Small intestine (tissue), 7 donors: ENCODE results near the gene PPM1G. TPM values are rescaled to one million over a fixed set of nuclear protein-coding genes. Genes with fewer than 3 reads are reported as not detected.

Experiments
- DNase-seq, 2 donors: peaks; one replicate each; pipeline versions ENCODE4 v3.0.0 to v3.0.0-alpha.2; 2013
- FAIRE-seq: peaks from 2 replicates; lab custom pipeline; 2012; peaks lifted over from hg19 to GRCh38; lab: Jason Lieb, UNC
- H3K27ac ChIP-seq, 3 donors: one replicate each; pipeline ENCODE4 v1.5.1; 2013; ENCODE audit warnings: low read length in 2 of 3, mild to moderate bottlenecking in 2 of 3, control low read depth in 1 of 3, inconsistent platforms in 1 of 3, low read depth in 1 of 3, moderate library complexity in 1 of 3
- H3K27me3 ChIP-seq, 3 donors: one replicate each; pipeline ENCODE4 v1.6.1; 2013; ENCODE audit warnings: low read length in 3 of 3, inconsistent platforms in 1 of 3; ENCODE audit not compliant: control insufficient read depth in 3 of 3, insufficient read depth in 3 of 3
- H3K36me3 ChIP-seq, 3 donors: one replicate each; pipeline ENCODE4 v1.6.1; 2013; ENCODE audit warnings: low read length in 3 of 3, inconsistent platforms in 1 of 3, low read depth in 1 of 3, mild to moderate bottlenecking in 1 of 3, moderate library complexity in 1 of 3; ENCODE audit not compliant: control insufficient read depth in 3 of 3, insufficient read depth in 2 of 3
- H3K4me1 ChIP-seq, 3 donors: one replicate each; pipeline ENCODE4 v1.6.1; 2013; ENCODE audit warnings: low read length in 2 of 3, inconsistent platforms in 1 of 3, low read depth in 1 of 3, mild to moderate bottlenecking in 1 of 3, moderate library complexity in 1 of 3; ENCODE audit not compliant: control insufficient read depth in 3 of 3, insufficient read depth in 2 of 3
- H3K4me3 ChIP-seq, 3 donors: one replicate each; pipeline ENCODE4 v1.5.1; 2013; ENCODE audit warnings: low read length in 3 of 3, control low read depth in 1 of 3, inconsistent platforms in 1 of 3, low read depth in 1 of 3, mild to moderate bottlenecking in 1 of 3, moderate library complexity in 1 of 3
- H3K9me3 ChIP-seq, 2 donors: one replicate each; pipeline ENCODE4 v1.6.1; 2013; ENCODE audit warnings: low read depth in 1 of 2, low read length in 1 of 2; ENCODE audit not compliant: control insufficient read depth in 2 of 2, insufficient read depth in 1 of 2
- WGBS, 3 donors: extraction: QIAGEN DNeasy Blood & Tissue Kit; methylation state at CpG; one replicate each; pipeline ENCODE4 v1.1.7; 2013; 5-methylcytosine and 5-hydroxymethylcytosine counted together
- polyA plus RNA-seq, 4 donors: library from polyadenylated mRNA; stranded (reverse) in 3 of 4; unstranded in 1 of 4; fragments of 200-250 nt in 3 of 4; fragments of 120-200 nt in 1 of 4; gene quantifications; one replicate each; pipeline versions ENCODE4 v1.2.1 to v1.2.3, GENCODE V29; 2013
- donor health status: healthy with polysubstance abuse.
- donor health status: control.
- donor health status: control.
- donor health status: Bipolar disorder and iron deficiency.
- donor health status: healthy.

The PPM1G gene
- polyA plus RNA-seq, 4 donors, result 44.1 to 93.1 (median 53.0) TPM

DNA sequence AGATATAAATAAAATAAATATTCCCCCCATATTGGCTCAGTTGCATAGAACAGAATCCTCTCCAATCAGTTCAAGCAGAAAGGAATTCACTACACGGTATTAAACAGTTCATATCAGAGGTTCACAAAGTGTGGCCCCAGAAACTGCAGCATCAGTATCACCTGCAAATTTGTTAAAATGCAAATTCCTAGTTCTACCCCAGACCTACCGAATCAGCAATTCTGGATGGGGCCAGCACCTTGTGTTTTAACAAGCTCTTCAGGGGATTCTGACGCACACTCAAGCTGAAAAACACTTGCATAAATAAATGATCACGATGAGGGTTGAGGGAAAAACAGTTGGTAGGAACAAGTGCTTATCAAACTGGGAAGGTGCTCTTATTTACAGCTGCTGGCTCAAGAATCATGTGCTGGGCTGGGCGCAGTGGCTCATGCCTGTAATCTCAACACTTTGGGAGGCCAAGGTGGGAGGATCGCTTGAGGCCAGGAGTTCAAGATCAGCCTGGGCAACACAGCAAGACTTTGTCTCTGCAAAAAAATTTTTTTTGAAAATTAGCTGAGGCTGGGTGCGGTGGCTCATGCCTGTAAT, 59.2 kb downstream of the PPM1G start:
- peaks cover 2 to 15% (median 4%) of the 10 kb centered on the region in 3 donors for H3K36me3 ChIP-seq
- H3K27ac ChIP-seq, result no peak overlapping the region
- FAIRE-seq (no peak), DNase-seq (no peak)
- peaks cover 0 to 3% (median 0%) of the 10 kb centered on the region in 3 donors for H3K4me1 ChIP-seq
- WGBS, 3 donors, result 82 to 86% (median 86%) methylated on average over 7 of the region's 7 CpGs
- H3K9me3 ChIP-seq, result no peaks in the 10 kb centered on the region
- H3K4me3 ChIP-seq, result no peak overlapping the region
- H3K27me3 ChIP-seq, result no peaks in the 10 kb centered on the region

DNA sequence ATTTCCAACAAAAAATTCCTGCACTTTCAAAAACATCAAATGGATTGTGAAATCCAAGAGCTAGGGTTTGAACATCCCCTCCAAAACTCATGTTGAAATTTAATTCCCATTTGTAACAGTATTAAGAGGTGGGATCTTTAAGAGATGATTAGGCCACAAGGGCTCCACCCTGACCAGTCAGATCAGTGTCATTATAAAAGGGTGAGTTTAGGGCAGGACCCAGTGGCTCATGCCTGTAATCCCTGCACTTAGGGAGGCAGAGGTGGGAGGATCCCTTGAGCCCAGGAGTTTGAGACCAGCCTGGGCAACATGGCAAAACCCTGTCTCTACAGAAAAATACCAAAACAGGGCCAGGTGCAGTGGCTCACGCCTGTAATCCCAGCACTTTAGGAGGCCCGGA, 61.8 kb downstream of the PPM1G start:
- DNase-seq (no peak), FAIRE-seq (no peak)
- WGBS, 3 donors, result 89 to 92% (median 91%) methylated on average over 2 of the region's 2 CpGs
- Histone ChIP-seq H3K27ac (no peak overlapping the region), H3K36me3 (peaks cover 5 to 30% (median 9%) of the 10 kb centered on the region in 3 donors), H3K27me3 (no peaks in the 10 kb centered on the region), H3K4me3 (no peak overlapping the region), H3K4me1 (no peaks in the 10 kb centered on the region), H3K9me3 (no peaks in the 10 kb centered on the region)

DNA sequence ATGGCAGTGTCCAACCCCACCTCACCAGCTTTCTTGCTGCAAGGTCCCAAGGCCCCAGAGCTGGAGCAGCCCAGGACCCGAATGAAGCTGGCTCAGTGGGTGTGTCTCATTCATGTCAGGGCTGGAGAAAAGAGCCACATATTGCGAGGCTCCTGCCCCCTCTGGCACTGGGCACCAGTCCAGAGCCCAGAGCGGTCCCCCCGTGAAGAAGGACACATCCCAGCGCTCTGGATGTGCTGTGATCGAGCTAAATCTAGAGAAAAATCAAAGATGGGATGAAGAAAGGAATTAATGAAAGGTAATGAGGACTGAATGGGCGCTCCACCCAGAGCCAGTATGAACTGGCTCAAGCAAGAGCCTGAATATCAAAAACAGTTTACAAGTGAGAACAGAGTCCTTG, 73.2 kb downstream of the PPM1G start:
- DNase-seq (no peak), FAIRE-seq (no peak)
- Histone ChIP-seq H3K9me3 (no peaks in the 10 kb centered on the region), H3K36me3 (peaks cover 25 to 78% (median 29%) of the 10 kb centered on the region in 3 donors), H3K27me3 (no peaks in the 10 kb centered on the region), H3K4me1 (no peaks in the 10 kb centered on the region), H3K4me3 (no peak overlapping the region), H3K27ac (no peak overlapping the region)
- 96 to 97% (median 96%) methylated on average over 7 of the region's 7 CpGs for WGBS, 3 donors

DNA sequence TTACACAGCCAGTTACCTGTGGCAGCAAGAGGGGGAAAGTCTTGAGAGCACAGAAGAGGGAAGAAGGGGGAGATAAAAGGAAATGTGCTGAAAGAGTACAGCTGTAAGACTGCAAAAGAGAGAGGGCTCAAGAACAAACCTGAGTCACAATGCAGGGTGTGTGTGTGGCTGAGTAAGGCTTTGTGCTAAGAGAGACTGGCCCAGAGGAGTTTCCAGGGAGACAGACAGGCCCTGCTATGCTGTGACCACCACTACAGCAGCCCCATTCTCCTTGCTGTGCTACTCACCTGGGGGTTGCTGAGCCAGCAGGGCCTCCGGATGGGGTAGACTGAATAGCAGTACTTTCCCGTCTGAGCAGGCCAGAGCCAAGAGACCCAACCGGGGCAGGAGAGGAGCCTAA, 74.1 kb downstream of the PPM1G start:
- no peak for FAIRE-seq

More for the DNA sequence above, 74.1 kb downstream of the PPM1G start:
- H3K4me3 ChIP-seq, result no peak overlapping the region
- H3K36me3 ChIP-seq, result peaks cover 25 to 77% (median 29%) of the 10 kb centered on the region in 3 donors
- H3K9me3 ChIP-seq, result no peaks in the 10 kb centered on the region
- WGBS, 3 donors, result 94 to 96% (median 94%) methylated on average over 3 of the region's 3 CpGs
- no peak for DNase-seq
- H3K27ac ChIP-seq, result no peak overlapping the region
- no peaks in the 10 kb centered on the region for H3K27me3 ChIP-seq
- no peaks in the 10 kb centered on the region for H3K4me1 ChIP-seq

Other genes starting within 250 kb of the PPM1G start
- gene ATRAID, start 197.6 kb downstream of the PPM1G start, polyA plus RNA-seq, result 100 to 1,000 TPM in 2 of 4 donors, 10 to 100 TPM in 2; 89.2 to 151 (median 109) TPM
- 100 to 1,000 TPM in 1 of 4 donors, 10 to 100 TPM in 2, 1 to 10 TPM in 1; 9.5 to 142 (median 25.2) TPM for gene SLC5A6, start 197.3 kb downstream of the PPM1G start, polyA plus RNA-seq
- 10 to 100 TPM in 2 of 4 donors, 1 to 10 TPM in 2; 8.6 to 31.6 (median 15.2) TPM for gene CAD, start 192.2 kb downstream of the PPM1G start, polyA plus RNA-seq
- under 1 TPM in 2 of 4 donors, not detected in 2; 0.04 to 0.06 TPM for gene SLC30A3, start 146.5 kb downstream of the PPM1G start, polyA plus RNA-seq
- not detected for gene DNAJC5G, start 134.2 kb downstream of the PPM1G start, polyA plus RNA-seq
- gene TRIM54, start 127.2 kb downstream of the PPM1G start, polyA plus RNA-seq, result 1 to 10 TPM in 3 of 4 donors, under 1 TPM in 1; 0.31 to 5.4 (median 1.9) TPM
- 1 to 10 TPM in 3 of 4 donors, under 1 TPM in 1; 0.76 to 8.9 (median 2.4) TPM for gene UCN, start 101.1 kb downstream of the PPM1G start, polyA plus RNA-seq
- gene MPV17, start 86.5 kb downstream of the PPM1G start, polyA plus RNA-seq, result 100 to 1,000 TPM in 1 of 4 donors, 10 to 100 TPM in 3; 27.3 to 103 (median 55.6) TPM
- gene GTF3C2, start 52.8 kb downstream of the PPM1G start, polyA plus RNA-seq, result 10 to 100 TPM; 27.4 to 56.1 (median 35.7) TPM
- gene EIF2B4, start 39.3 kb downstream of the PPM1G start, polyA plus RNA-seq, result 10 to 100 TPM; 31.0 to 45.4 (median 38.0) TPM
- 10 to 100 TPM; 64.6 to 76.6 (median 70.9) TPM for gene SNX17, start 39.0 kb downstream of the PPM1G start, polyA plus RNA-seq
- 10 to 100 TPM; 18.4 to 48.1 (median 30.5) TPM for gene ZNF513, start 28.9 kb downstream of the PPM1G start, polyA plus RNA-seq
- gene NRBP1, start 19.0 kb upstream of the PPM1G start, polyA plus RNA-seq, result 10 to 100 TPM; 51.4 to 84.8 (median 81.9) TPM
- gene KRTCAP3, start 32.8 kb upstream of the PPM1G start, polyA plus RNA-seq, result 100 to 1,000 TPM in 1 of 4 donors, 10 to 100 TPM in 3; 57.0 to 127 (median 60.5) TPM
- gene IFT172, start 80.2 kb upstream of the PPM1G start, polyA plus RNA-seq, result 100 to 1,000 TPM in 1 of 4 donors, 10 to 100 TPM in 3; 35.9 to 142 (median 89.3) TPM
- 1 to 10 TPM in 2 of 4 donors, under 1 TPM in 1, not detected in 1; 0.81 to 5.8 (median 2.0) TPM for gene FNDC4, start 85.6 kb upstream of the PPM1G start, polyA plus RNA-seq
- gene GCKR, start 87.2 kb upstream of the PPM1G start, polyA plus RNA-seq, result 1 to 10 TPM; 2.1 to 3.8 (median 2.5) TPM
- 10 to 100 TPM in 2 of 4 donors, 1 to 10 TPM in 2; 3.4 to 34.3 (median 7.2) TPM for gene ZNF512, start 173.5 kb upstream of the PPM1G start, polyA plus RNA-seq
- 1 to 10 TPM in 3 of 4 donors, under 1 TPM in 1; 0.54 to 4.8 (median 1.6) TPM for gene CCDC121, start 219.4 kb upstream of the PPM1G start, polyA plus RNA-seq
- 10 to 100 TPM; 21.9 to 41.4 (median 33.5) TPM for gene GPN1, start 219.5 kb upstream of the PPM1G start, polyA plus RNA-seq